GM19467 (cell line): ENCODE results near the gene BRK1.
"Not testable (repeated sequence)": the region's sequence is repeated elsewhere in the genome, so short reads cannot be mapped to it uniquely, and the experiment has no call there.

Experiments
- ATAC-seq: cut with Tn5 transposase; IDR thresholded peaks from one replicate; pipeline ENCODE4 v1.9.1; 2021; ENCODE audit warnings: mild to moderate bottlenecking, moderate library complexity; ENCODE audit not compliant: unreplicated experiment

The BRK1 gene

GRCh38 chr3:10115326-10116137, at the start of gene BRK1:
Gene BRK1 (plus strand): TSS chr3:10115675. CDS start chr3:10115702, 27 bp downstream.
- ATAC-seq = peak; percentile 94

GRCh38 chr3:10070077-10070476, 45.4 kb upstream of the BRK1 start:
- not testable (repeated sequence) for ATAC-seq

- no peak for ATAC-seq
Measured at GRCh38 chr3:10074666-10075065, 40.8 kb upstream of the BRK1 start.

- no peak for ATAC-seq
Measured at GRCh38 chr3:10081871-10082270, 33.6 kb upstream of the BRK1 start.

DNA sequence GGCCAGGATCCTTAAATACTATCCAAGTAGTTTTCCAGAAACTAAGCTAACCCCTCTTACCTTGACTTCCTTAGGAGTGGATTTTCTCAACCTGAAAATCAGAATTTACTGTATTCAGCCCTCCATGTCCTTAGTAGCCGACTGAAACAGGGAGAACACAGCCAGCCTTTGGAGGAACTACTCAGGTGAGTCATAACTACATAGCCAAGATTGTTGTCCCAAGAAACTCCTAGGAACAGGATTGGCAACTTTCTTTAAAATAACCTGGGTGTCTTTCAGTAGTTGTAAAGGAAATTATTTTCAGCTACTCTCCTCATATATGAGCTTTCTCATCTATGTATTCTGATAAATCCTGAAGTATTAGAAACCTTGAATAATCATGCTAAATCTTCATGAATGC, 29.7 kb upstream of the BRK1 start:
- ATAC-seq = no peak

- no peak for ATAC-seq
Measured at GRCh38 chr3:10088256-10088655, 27.2 kb upstream of the BRK1 start.

DNA sequence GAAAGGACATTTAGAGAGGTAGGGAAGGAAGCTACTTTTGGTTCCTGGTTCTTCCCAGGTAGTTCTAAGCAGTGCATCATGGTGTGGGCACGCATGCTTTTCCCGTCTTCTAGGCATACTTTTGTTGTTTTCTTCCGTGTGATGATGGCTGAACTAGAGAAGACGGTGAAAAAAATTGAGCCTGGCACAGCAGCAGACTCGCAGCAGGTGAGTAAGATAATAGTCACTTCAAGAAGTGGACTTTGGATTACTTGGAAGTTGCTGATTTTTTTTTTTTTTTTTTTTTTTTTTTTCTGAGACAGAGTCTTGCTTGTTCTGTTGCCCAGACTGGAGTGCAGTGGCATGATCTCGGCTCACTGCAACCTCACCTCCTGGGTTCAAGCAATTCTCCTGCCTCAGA, 25.3 kb upstream of the BRK1 start:
- ATAC-seq = no peak

DNA sequence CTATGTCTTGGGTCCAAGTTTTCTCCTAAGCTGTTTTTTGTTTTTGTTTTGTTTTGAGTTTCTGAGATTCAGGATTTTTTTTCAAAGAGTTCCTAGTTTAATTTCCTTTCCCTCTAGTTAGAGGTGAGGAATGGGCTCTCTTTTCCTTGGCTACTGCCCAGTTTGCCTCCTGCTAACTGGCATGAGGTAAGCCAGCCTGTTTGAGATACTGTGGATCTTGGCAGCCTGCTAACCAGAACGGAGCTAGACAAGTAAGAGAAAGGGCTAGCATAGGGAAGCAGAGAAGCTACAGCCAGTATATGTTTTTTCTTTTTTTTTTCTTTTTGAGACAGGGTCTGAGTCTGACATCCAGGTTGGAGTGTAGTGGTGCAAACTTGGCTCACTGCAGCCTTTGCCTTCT, 24.7 kb upstream of the BRK1 start:
- not testable (repeated sequence) for ATAC-seq

DNA sequence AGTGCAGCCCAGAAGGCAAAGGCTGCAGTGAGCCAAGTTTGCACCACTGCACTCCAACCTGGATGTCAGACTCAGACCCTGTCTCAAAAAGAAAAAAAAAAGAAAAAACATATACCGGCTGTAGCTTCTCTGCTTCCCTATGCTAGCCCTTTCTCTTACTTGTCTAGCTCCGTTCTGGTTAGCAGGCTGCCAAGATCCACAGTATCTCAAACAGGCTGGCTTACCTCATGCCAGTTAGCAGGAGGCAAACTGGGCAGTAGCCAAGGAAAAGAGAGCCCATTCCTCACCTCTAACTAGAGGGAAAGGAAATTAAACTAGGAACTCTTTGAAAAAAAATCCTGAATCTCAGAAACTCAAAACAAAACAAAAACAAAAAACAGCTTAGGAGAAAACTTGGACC, 24.1 kb upstream of the BRK1 start:
- not testable (repeated sequence) for ATAC-seq

GRCh38 chr3:10093678-10094077, 21.8 kb upstream of the BRK1 start:
- no peak for ATAC-seq

DNA sequence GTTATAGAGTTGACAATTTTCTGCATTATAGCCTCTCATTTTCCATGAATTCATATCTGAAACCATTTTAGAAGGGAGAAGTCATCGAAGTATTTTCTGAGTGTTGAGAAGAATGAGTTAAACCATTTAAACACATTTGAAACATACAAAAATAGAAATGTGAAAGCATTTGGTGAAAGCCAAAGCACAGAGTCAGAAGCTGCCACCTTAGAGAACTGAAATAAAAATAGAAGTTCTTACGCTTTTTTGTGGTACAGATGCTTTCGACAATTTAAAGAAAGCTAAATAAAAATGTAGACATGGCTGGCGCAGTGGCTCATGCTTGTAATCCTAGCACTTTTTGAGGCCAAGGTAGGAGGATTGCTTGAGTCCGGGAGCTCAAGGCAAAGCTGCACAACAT, 16.4 kb upstream of the BRK1 start:
- ATAC-seq = no peak

- ATAC-seq = no peak
Measured at GRCh38 chr3:10106919-10107318, 8.6 kb upstream of the BRK1 start.

- no peak for ATAC-seq
Measured at GRCh38 chr3:10108091-10108490, 7.4 kb upstream of the BRK1 start, which contains the start of gene FANCD2OS. Gene FANCD2OS (minus strand): TSS chr3:10108255. CDS start chr3:10104774, 3,481 bp downstream.

- ATAC-seq = peak; percentile 12
Measured at GRCh38 chr3:10116138-10116460, 624 bp downstream of the BRK1 start.

- no peak for ATAC-seq
Measured at GRCh38 chr3:10116928-10117327, 1.5 kb downstream of the BRK1 start.

DNA sequence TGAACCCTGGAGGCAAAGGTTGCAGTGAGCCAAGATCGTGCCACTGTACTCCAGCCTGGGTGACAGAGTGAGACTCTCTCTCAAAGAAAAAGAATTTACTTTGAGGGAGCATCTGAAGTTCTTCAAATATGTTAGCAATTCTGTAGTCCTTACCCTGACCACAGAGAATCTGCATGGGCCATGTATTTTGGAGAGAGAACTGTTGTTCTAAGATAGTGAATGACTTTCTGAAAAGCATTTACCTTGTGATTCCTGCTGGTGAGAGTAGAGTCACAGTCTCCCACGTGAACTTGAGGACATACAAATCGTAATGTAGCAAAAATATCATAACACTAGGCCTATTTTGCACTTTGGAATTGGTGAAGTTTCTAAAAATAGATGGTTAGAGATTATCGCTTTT, 3.9 kb downstream of the BRK1 start:
- ATAC-seq = no peak

DNA sequence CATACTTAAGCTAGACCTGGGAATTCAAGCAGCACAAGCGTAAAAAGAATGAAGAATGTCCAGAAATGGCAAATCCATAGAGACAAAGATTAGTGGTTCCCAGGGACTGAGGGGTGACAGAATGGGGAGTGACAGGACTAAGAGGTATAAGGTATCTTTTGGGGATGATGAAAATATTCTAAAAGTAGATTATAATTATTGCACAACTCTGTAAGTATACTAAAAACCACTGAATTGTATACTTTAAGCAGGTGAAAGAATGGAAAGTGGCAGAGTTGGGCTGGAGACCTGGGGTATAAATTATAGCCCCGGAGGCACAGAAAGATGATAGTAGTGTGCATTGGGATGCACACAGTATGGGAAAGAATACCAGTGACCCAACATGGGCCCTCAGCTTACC, 5.6 kb downstream of the BRK1 start:
- ATAC-seq = no peak

DNA sequence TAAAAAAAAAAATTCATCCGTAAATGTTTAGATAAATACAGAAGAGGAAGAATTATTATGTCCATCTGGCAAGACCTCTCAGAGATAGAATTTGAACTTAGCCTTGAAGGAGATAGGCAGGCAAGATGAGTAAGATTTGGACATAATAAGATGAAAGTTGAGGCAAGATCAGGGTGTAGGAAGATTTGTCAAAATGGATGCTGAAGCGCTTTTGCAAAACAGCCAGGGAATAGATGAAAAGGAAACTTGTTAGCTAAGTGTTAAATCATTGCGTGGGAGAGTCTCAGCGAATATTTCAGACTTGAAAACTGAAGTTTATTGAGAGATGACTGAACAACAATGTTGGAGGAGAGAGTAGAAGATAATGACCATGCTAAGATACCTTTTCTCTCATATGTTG, 7.2 kb downstream of the BRK1 start:
- no peak for ATAC-seq

GRCh38 chr3:10135872-10136271, 20.4 kb downstream of the BRK1 start:
- not testable (repeated sequence) for ATAC-seq

DNA sequence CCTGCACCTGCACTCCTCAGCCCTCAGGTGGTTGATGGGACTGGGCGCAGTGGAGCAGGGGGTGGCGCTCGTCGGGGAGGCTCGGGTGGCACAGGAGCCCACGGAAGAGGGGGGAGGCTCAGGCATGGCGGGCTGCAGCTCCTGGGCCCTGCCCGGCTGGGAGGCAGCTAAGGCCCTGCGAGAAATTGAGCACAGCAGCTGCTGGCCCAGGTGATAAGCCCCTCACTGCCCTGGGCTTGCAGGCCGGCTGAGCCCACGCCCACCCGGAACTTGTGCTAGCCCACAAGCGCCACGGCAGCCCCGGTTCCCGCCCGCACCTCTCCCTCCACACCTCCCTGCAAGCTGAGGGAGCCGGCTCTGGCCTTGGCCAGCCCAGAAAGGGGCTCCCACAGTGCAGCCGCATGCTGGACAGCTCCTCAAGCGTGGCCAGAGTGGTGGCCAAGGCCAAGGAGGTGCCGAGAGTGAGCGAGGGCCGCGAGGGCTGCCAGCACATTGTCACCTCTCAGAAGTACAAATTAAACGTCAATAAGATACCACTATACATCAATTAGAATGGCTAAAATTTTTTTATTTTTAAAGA, 21.0 kb downstream of the BRK1 start:
- ATAC-seq = no peak

GRCh38 chr3:10137178-10137577, 21.7 kb downstream of the BRK1 start:
- ATAC-seq = no peak

GRCh38 chr3:10140996-10141546, 25.6 kb downstream of the BRK1 start:
- no peak for ATAC-seq
